Measurements from ENCODE around the gene PITPNB. TPM values are rescaled to one million over a fixed set of nuclear protein-coding genes. Genes with fewer than 3 reads are reported as not detected.

Gene PITPNB
- total RNA-seq = 13.7 and 19.8 TPM in 2 replicates

DNA sequence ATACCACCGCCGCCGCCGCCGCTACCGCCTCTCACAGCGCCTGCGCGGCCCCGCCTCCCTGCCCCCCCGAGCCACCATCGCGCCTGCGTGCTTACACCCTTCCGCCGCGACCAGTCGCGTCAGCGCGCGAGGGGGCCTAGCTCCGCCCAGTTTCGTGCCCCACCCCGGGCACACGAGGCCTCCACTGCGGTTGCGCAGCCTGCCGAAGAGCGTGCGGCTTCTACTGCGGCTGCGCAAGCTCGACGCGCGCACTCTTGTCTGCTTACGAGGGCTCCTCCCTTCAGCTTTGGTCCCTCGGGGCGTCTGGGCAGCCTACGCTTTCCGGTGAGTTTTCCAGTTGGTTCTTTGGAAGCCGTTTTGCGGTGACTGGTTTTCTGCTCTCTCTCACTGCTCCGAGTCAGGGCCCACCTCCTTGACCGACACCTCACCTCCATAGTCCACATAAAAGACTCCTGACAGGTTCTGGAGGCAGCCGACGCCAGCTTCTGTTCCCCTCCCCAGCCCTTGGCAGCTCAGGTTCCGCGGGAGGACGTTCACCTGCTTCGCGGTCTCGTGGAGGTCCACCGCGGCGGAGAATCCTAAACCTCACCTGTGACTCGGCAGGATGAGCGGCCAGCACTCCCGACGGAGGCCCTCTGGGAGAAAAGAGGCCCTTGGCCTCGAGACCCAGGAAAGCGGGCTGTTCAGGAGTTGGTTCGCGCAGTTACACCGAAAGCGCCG, at the start of gene PITPNB:
PITPNB (minus strand) TSS at position 35 of the 720 bp plus-strand sequence. CDS start 65 bp downstream, outside the sequence.

Other genes starting within 250 kb of the PITPNB start
- gene MN1, start 117.5 kb downstream of the PITPNB start, total RNA-seq = 22.9 and 29.5 TPM in 2 replicates

Data from cardiac atrium fibroblast (primary cell).